Neuronal stem cell (in vitro differentiated cells): ENCODE data around the gene ELAVL3.

Experiments
- DNase-seq: peaks from one replicate; pipeline ENCODE4 v3.0.0-alpha.2; 2013; ENCODE audit warnings: low spot score
- H2AFZ ChIP-seq: one replicate; pipeline ENCODE4 v1.6.1; 2013; ENCODE audit warnings: mild to moderate bottlenecking, low read length, inconsistent platforms
- H2AK5ac ChIP-seq: 2 replicates; pipeline ENCODE4 v1.6.1; 2013; ENCODE audit warnings: low read depth, mild to moderate bottlenecking, inconsistent platforms, low read length, moderate library complexity, mixed read lengths
- H2BK120ac ChIP-seq: 2 replicates; pipeline ENCODE4 v1.6.1; 2013; ENCODE audit warnings: low read depth, mild to moderate bottlenecking, inconsistent platforms, low read length, moderate library complexity, mixed read lengths
- H2BK12ac ChIP-seq: one replicate; pipeline ENCODE4 v1.6.1; 2013; ENCODE audit warnings: low read length, inconsistent platforms
- H2BK15ac ChIP-seq: 2 replicates; pipeline ENCODE4 v1.6.1; 2013; ENCODE audit warnings: mild to moderate bottlenecking, low read length, inconsistent platforms, mixed read lengths
- H2BK5ac ChIP-seq: one replicate; pipeline ENCODE4 v1.6.1; 2013; ENCODE audit warnings: inconsistent platforms, mild to moderate bottlenecking, low read length, moderate library complexity
- H3K14ac ChIP-seq: one replicate; pipeline ENCODE4 v1.6.1; 2013; ENCODE audit warnings: low read length, inconsistent platforms
- H3K18ac ChIP-seq: 2 replicates; pipeline ENCODE4 v1.6.1; 2013; ENCODE audit warnings: low read length, inconsistent platforms
- H3K23ac ChIP-seq: 2 replicates; pipeline ENCODE4 v1.6.1; 2013; ENCODE audit warnings: low read depth, mild to moderate bottlenecking, mixed read lengths, low read length, inconsistent platforms; ENCODE audit not compliant: poor library complexity
- H3K27ac ChIP-seq: replicated peaks from 3 replicates; pipeline ENCODE4 v1.5.1; 2013; ENCODE audit warnings: low read length, inconsistent platforms
- H3K27me3 ChIP-seq, 3 experiments: 2 replicates each; pipeline ENCODE4 v1.6.1; 2013; ENCODE audit warnings: low read length in 3 of 3, mild to moderate bottlenecking in 2 of 3, inconsistent platforms in 1 of 3, low read depth in 1 of 3, mixed read lengths in 1 of 3, moderate library complexity in 1 of 3; ENCODE audit not compliant: control insufficient read depth in 3 of 3, insufficient read depth in 3 of 3
- H3K36me3 ChIP-seq, 2 donors: replicated peaks in 1 of 2; 2 replicates each; pipeline ENCODE4 v1.6.1; 2013; ENCODE audit warnings: low read length in 2 of 2; ENCODE audit not compliant: control insufficient read depth in 2 of 2, insufficient read depth in 2 of 2
- H3K4ac ChIP-seq: 2 replicates; pipeline ENCODE4 v1.6.1; 2013; ENCODE audit warnings: inconsistent platforms, mild to moderate bottlenecking, low read length, moderate library complexity
- H3K4me1 ChIP-seq, 2 donors: 1 replicate in 1 of 2; 2 replicates in 1 of 2; pipeline ENCODE4 v1.6.1; 2013; ENCODE audit warnings: low read length in 2 of 2, low read depth in 1 of 2; ENCODE audit not compliant: control insufficient read depth in 2 of 2, insufficient read depth in 1 of 2
- H3K4me2 ChIP-seq: one replicate; pipeline ENCODE4 v1.6.1; 2013; ENCODE audit warnings: mild to moderate bottlenecking, low read length, inconsistent platforms; ENCODE audit not compliant: insufficient read depth, poor library complexity, severe bottlenecking
- H3K4me3 ChIP-seq, 2 donors: 2 replicates each; pipeline ENCODE4 v1.5.1; 2013; ENCODE audit warnings: low read length in 2 of 2, mild to moderate bottlenecking in 2 of 2, inconsistent platforms in 1 of 2, moderate library complexity in 1 of 2
- H3K79me1 ChIP-seq: one replicate; pipeline ENCODE4 v1.6.1; 2013; ENCODE audit warnings: low read depth, mild to moderate bottlenecking, inconsistent platforms, low read length, moderate library complexity
- H3K9ac ChIP-seq: one replicate; pipeline ENCODE4 v1.6.1; 2013; ENCODE audit warnings: mild to moderate bottlenecking, low read depth, low read length, inconsistent platforms; ENCODE audit not compliant: poor library complexity
- H3K9me3 ChIP-seq, 2 donors: replicated peaks in 1 of 2; 2 replicates each; pipeline versions ENCODE3 to v1.6.1; 2013; ENCODE audit warnings: low read length in 2 of 2, mild to moderate bottlenecking in 2 of 2, inconsistent platforms in 1 of 2, low read depth in 1 of 2, mixed read lengths in 1 of 2, moderate library complexity in 1 of 2; ENCODE audit not compliant: control insufficient read depth in 2 of 2, insufficient read depth in 1 of 2
- H4K8ac ChIP-seq: one replicate; pipeline ENCODE4 v1.6.1; 2013; ENCODE audit warnings: low read depth, mild to moderate bottlenecking, inconsistent platforms, low read length, moderate library complexity
- H4K91ac ChIP-seq: one replicate; pipeline ENCODE4 v1.6.1; 2013; ENCODE audit warnings: low read length, low read depth, mild to moderate bottlenecking, inconsistent platforms; ENCODE audit not compliant: poor library complexity
- WGBS, 2 donors: extraction: QIAGEN DNeasy Blood & Tissue Kit; methylation state at CpG; one replicate each; pipeline ENCODE4 v1.1.7; 2013; ENCODE audit warnings: missing lambda C conversion rate in 2 of 2, mixed read lengths in 1 of 2; ENCODE audit not compliant: insufficient read length in 2 of 2, insufficient replicate concordance in 1 of 2; ENCODE audit errors: extremely low coverage in 2 of 2; 5-methylcytosine and 5-hydroxymethylcytosine counted together

The ELAVL3 gene

DNA sequence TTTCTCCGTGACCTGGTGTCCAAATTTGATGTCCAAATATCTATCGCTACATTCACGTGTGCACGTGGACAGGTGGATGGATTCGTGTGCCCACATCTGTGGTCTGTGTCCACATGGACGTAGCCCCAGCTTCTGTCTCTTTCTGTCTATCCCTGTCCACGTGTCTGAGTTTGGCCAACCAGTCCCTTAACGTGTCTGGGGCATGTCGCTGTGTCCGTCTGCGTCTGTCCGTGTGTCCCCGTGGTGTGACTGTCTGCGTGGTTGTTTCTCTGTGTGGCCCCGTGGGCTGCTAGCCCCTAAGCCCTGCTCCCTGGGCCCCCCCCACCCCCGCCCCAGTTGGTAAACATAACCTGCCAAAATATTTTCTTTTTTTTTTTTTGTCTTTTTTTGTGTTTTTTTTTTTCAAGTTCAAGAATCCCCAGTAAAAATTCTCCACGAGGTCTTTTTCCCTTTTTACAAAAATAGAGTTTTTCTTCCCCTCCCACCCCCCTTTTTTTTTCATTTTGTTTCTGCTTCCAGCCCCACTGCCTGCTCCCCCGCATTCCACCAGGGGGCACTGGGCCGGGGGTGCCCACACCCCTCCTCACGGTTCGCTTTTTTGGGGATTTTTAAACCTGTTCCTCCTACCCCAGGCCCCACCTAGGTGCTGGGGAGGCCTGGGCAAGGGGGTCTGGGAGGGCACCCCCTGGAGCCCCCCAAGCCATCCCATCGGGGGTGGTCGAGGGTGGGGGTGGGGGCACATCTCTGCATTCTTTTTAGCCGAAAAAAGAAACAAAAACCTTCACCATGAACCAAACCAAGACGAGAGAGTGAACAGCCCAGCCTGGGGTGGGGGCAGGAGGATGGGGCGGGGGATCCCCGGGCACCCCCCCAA is 27.1 kb downstream of the ELAVL3 start:
- H3K4me2 ChIP-seq, result no peak overlapping the region
- peak overlapping the region; percentile 95 for H3K4ac ChIP-seq
- peak overlapping the region; percentile 97 for H3K18ac ChIP-seq
- peak overlapping the region; percentile 29 for H4K8ac ChIP-seq
- H2BK15ac ChIP-seq, result peak overlapping the region; percentile 99
- no peaks in the 10 kb centered on the region for H3K27me3 ChIP-seq
- no peak overlapping the region for H2BK120ac ChIP-seq
- peaks cover 5 to 77% of the 10 kb centered on the region in 2 donors for H3K36me3 ChIP-seq
- DNase-seq, result no peak
- no CpG with 5 or more reads among the region's 27 CpGs for WGBS, 2 donors
- H4K91ac ChIP-seq, result peak overlapping the region; percentile 79
- H3K79me1 ChIP-seq, result peaks cover 1% of the 10 kb centered on the region
- H3K9me3 ChIP-seq, result no peaks in the 10 kb centered on the region
- peak overlapping the region; percentile 90 for H3K14ac ChIP-seq
- H2AFZ ChIP-seq, result no peak overlapping the region
- H3K9ac ChIP-seq, result peak overlapping the region; percentile 77
- H2BK5ac ChIP-seq, result peak overlapping the region; percentile 76
- peak overlapping the region; percentile 100 for H2AK5ac ChIP-seq
- H3K23ac ChIP-seq, result peak overlapping the region; percentile 91
- peak overlapping the region in 1 of 2 donors; percentile 14 for H3K4me3 ChIP-seq
- peak overlapping the region; percentile 19 for H3K27ac ChIP-seq
- peak overlapping the region; percentile 99 for H2BK12ac ChIP-seq
- peaks cover 15 to 16% of the 10 kb centered on the region in 2 donors for H3K4me1 ChIP-seq

DNA sequence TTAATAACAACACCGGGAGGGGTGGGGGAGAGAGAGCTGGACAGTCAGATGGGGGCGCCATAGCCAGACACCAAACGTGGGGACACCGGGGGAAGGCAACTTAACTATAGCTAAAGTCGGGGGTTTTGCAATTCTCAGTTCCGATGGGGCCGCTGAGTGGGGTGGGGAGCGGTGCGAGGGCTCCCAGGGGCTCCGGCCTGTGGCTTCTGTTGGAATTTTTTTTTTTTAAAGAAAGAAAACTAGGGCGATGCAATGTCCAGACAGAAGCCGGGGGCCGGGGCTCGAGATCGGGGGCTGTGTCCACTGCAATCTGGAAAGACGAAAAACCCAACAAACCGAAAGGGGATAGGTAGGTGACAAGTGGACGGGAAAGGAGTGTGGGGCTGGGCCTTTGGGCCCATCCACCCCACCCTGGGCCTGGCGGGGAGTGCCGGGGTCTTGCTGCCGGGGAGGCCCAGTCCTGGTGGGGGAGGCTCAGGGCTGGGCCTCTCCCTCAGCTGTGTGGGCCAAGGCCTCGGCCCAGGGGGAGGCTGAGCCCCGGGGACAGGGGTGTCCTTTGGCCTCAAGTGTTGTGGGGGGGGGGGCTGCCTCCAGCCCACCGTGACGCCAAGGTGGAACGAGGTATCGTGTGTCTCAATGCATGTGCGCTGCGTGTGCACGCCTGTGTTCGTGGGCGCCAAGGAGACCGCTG is 28.1 kb downstream of the ELAVL3 start:
- DNase-seq, result no peak
- H3K79me1 ChIP-seq, result peaks cover 1% of the 10 kb centered on the region
- peak overlapping the region in 1 of 2 donors; percentile 14 for H3K4me3 ChIP-seq
- no peak overlapping the region for H3K4me2 ChIP-seq
- H3K23ac ChIP-seq, result peak overlapping the region; percentile 91
- peak overlapping the region; percentile 76 for H2BK5ac ChIP-seq
- peak overlapping the region; percentile 97 for H3K4ac ChIP-seq
- H2BK15ac ChIP-seq, result peak overlapping the region; percentile 99
- peak overlapping the region; percentile 29 for H4K8ac ChIP-seq
- H3K4me1 ChIP-seq, result peaks cover 15 to 16% of the 10 kb centered on the region in 2 donors
- H3K9ac ChIP-seq, result peak overlapping the region; percentile 77
- peaks cover 11 to 77% of the 10 kb centered on the region in 2 donors for H3K36me3 ChIP-seq
- peak overlapping the region; percentile 99 for H2BK12ac ChIP-seq
- H3K27me3 ChIP-seq, result no peaks in the 10 kb centered on the region
- no peak overlapping the region for H3K27ac ChIP-seq
- H4K91ac ChIP-seq, result peak overlapping the region; percentile 79
- WGBS, 2 donors, result no CpG with 5 or more reads among the region's 33 CpGs
- no peak overlapping the region for H2AFZ ChIP-seq
- peak overlapping the region; percentile 81 for H2BK120ac ChIP-seq
- H2AK5ac ChIP-seq, result peak overlapping the region; percentile 100
- H3K14ac ChIP-seq, result peak overlapping the region; percentile 95
- H3K9me3 ChIP-seq, result no peaks in the 10 kb centered on the region
- peak overlapping the region; percentile 97 for H3K18ac ChIP-seq

DNA sequence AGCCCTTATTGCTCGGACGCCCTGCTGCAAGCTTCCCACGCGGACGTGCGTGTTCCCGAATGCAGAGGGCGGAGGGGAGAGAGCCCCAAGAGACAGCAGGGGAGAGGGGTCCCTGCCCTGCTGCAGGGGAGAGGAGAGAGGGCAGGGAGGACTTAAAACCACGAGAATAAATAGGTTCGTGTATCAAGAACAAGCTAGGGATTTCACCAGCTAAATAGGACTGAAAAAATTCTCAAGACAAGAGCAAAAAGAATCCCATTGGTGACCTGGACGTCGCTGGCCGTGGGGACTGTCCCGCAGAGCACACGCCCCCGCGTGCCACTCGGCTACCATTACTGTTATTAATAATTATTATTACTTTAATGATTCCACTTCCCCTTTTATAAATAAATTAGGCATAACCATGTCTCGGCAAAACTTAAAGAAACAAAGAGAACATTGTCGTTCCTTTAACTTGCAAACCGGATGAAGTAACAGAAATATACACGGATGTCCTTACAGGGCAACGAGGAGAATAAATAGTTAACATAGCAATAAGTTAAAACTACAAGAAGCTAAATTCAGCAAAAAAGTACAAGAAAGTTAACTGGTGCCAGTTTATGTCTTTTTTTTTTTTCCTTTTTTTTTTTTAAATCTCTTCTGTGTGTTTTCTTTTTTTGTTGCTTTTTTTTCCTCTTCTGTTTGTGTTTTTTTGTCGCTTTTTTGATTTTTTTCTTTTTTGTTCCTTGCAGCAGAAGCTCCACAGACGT is 28.8 kb downstream of the ELAVL3 start:
- DNase-seq, result no peak
- Histone ChIP-seq H2BK120ac (peak overlapping the region; percentile 54), H3K4ac (no peak overlapping the region), H2BK12ac (no peak overlapping the region), H2AFZ (no peak overlapping the region), H3K79me1 (peaks cover 1% of the 10 kb centered on the region), H4K8ac (no peak overlapping the region), H2BK15ac (peak overlapping the region; percentile 38), H3K27ac (peak overlapping the region; percentile 26), H3K14ac (no peak overlapping the region), H3K27me3 (no peaks in the 10 kb centered on the region), H3K18ac (peak overlapping the region; percentile 44), H3K4me2 (peak overlapping the region; percentile 31), H3K9me3 (no peaks in the 10 kb centered on the region), H2AK5ac (peak overlapping the region; percentile 19), H3K4me1 (peaks cover 15 to 16% of the 10 kb centered on the region in 2 donors), H3K4me3 (no peak overlapping the region), H3K23ac (no peak overlapping the region), H3K36me3 (peaks cover 16 to 77% of the 10 kb centered on the region in 2 donors), H4K91ac (no peak overlapping the region), H2BK5ac (no peak overlapping the region), H3K9ac (peak overlapping the region; percentile 24)
- no CpG with 5 or more reads among the region's 25 CpGs for WGBS, 2 donors
